Kidney epithelial cell (primary cell): Measurements from ENCODE around the gene MORC2. TPM values are rescaled to one million over a fixed set of nuclear protein-coding genes. Genes with fewer than 3 reads are reported as not detected.

Source experiments
- DNase-seq: peaks from one replicate; pipeline ENCODE4 v3.0.0-alpha.2; 2010; ENCODE audit warnings: low read depth
- H3K27me3 ChIP-seq: 2 replicates; pipeline ENCODE4 v1.6.0; 2011; ENCODE audit warnings: low read length; ENCODE audit not compliant: control insufficient read depth, insufficient read depth
- H3K36me3 ChIP-seq: 2 replicates; pipeline ENCODE4 v1.5.1; 2011; ENCODE audit warnings: low read length; ENCODE audit not compliant: control insufficient read depth, insufficient read depth
- H3K4me3 ChIP-seq: 2 replicates; pipeline ENCODE4 v1.5.1; 2011; ENCODE audit warnings: low read depth, mild to moderate bottlenecking, control low read depth, low read length
- total RNA-seq: library from RNA; depleted of rRNA; stranded (reverse); fragments of >200 nt; gene quantifications from 2 replicates; pipeline ENCODE4 v1.2.3, GENCODE V29; 2015
- TF ChIP-seq, protein P1 (sequence below): IDR thresholded peaks from 2 replicates; pipeline ENCODE4 v1.5.1; 2011; ENCODE audit warnings: mild to moderate bottlenecking, moderate library complexity, low read length, control low read depth, inconsistent platforms; ENCODE audit not compliant: insufficient read depth, poor library complexity, severe bottlenecking

The MORC2 gene
- total RNA-seq, 1 donor from 2014 or later: 30.8 TPM

DNA sequence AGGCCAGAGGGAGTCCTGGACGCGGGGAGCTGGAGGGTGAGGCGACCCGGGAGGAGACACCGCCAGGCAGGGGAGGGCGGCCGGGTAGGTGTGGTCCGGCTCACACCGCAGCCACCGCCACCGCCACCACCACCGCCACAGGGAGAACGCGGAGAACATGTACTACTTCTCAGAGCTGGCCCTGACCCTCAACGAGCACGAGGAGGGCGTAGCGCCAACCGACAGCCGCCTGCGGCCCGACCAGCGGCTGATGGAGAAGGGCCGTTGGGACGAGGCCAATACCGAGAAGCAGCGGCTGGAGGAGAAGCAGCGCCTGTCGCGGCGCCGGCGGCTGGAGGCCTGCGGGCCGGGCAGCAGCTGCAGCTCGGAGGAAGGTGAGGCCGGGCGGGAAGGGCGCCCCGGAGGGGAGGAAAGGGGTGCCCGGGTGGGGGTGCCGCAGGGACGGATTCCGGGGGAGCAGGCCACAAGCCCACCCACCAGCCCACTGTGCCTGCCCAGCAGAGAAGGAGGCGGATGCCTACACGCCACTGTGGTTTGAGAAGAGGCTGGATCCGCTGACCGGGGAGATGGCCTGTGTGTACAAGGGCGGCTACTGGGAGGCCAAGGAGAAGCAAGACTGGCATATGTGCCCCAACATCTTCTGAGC is 62.8 kb downstream of the MORC2 start:
- DNase-seq: no peak
- Histone ChIP-seq H3K4me3 (no peak overlapping the region), H3K36me3 (no peaks in the 10 kb centered on the region), H3K27me3 (no peaks in the 10 kb centered on the region)
- TF ChIP-seq, protein P1, sequence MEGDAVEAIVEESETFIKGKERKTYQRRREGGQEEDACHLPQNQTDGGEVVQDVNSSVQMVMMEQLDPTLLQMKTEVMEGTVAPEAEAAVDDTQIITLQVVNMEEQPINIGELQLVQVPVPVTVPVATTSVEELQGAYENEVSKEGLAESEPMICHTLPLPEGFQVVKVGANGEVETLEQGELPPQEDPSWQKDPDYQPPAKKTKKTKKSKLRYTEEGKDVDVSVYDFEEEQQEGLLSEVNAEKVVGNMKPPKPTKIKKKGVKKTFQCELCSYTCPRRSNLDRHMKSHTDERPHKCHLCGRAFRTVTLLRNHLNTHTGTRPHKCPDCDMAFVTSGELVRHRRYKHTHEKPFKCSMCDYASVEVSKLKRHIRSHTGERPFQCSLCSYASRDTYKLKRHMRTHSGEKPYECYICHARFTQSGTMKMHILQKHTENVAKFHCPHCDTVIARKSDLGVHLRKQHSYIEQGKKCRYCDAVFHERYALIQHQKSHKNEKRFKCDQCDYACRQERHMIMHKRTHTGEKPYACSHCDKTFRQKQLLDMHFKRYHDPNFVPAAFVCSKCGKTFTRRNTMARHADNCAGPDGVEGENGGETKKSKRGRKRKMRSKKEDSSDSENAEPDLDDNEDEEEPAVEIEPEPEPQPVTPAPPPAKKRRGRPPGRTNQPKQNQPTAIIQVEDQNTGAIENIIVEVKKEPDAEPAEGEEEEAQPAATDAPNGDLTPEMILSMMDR: no peak

DNA sequence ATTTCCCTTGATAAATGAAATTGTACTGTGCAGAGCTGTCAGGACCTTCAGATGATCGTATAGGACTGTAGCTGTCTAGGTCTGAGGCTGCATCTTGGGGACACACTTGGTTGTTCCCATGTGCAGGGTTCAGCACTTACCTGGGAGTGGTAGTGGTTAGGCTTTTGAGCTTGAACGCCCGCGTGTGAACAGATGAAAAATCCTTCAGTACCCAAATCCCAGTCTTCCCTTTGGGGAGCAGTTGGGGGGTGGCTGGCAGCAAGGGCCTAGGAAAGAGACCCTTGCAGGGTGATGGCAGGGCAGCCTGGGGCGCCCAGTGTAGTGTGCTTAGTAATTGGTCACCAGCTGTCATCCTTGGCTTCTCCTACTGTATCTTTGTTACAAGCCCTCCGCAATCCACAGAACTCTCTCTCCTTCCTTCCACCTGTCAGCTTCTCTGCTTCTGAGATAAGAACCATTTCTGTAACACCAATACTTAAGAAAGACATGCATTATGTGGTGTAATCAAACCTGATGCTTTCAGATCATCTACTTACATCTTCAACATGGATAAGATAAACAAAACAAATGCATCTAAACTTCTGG is 64.6 kb downstream of the MORC2 start:
- no peaks in the 10 kb centered on the region for H3K27me3 ChIP-seq
- no peak overlapping the region for H3K4me3 ChIP-seq
- no peaks in the 10 kb centered on the region for H3K36me3 ChIP-seq
- no peak for DNase-seq
- TF ChIP-seq, protein P1: no peak

DNA sequence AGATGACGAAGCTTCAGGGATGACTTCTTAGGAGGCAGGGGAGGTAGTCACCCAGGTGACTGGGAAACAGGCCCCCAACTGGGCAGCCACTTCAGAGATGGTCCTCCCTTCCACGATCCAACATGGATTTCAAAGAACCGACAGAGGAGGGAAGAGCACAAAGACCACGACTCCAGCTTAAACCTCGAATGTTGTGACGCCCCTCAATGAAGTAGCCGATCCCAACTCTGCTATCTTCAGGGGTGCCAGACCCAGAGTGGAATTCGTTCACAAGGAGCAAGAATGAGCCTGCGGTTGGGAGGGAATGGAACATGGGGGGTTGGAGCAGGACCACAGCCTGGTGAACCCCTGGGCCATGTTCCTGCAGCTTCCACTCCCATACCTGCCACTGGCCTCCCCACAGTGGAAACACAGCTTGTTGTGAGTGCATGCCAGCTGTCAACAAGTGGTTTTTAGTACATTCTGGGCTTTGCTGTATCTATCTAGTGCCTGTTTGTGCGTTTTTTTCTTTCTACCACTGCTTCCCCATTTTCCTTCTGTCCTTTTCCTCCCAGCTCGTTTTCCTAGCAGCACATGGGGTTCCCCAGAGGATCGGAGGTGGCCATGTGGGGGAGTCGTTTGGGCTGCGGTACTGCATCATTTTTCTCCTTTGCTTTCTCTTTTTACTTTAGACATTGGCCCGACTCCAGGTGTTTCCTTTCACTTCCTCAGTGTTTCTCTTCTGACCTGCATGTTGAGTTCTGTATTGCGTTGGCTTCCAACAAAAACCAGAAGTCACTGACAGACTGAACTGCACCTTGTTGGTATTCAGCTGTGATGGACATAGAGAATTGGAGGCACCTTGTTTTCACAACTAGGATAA is 65.8 kb downstream of the MORC2 start:
- TF ChIP-seq, protein P1: no peak
- DNase-seq: no peak
- no peak overlapping the region for H3K4me3 ChIP-seq
- no peaks in the 10 kb centered on the region for H3K36me3 ChIP-seq
- no peaks in the 10 kb centered on the region for H3K27me3 ChIP-seq

DNA sequence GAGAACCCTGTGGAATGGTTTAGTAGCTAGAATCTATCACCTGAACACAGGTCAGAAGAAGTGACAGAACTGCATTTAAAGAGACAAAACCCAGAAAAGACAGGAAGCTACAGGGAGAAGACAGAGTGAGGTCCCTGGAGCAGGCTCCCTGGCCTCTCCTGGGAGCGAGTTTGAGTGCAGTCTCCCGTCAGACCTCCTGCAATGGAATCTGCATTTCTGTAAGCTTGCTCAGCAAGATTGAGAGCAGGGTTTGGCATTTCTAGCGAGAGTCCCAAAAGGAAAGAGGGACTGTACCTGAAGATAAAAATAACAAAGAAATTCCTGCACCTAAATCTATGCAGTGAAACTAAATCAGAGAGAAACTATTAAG is 74.2 kb downstream of the MORC2 start:
- H3K4me3 ChIP-seq: no peak overlapping the region
- H3K27me3 ChIP-seq: no peaks in the 10 kb centered on the region
- TF ChIP-seq, protein P1: no peak
- no peak for DNase-seq
- no peaks in the 10 kb centered on the region for H3K36me3 ChIP-seq

DNA sequence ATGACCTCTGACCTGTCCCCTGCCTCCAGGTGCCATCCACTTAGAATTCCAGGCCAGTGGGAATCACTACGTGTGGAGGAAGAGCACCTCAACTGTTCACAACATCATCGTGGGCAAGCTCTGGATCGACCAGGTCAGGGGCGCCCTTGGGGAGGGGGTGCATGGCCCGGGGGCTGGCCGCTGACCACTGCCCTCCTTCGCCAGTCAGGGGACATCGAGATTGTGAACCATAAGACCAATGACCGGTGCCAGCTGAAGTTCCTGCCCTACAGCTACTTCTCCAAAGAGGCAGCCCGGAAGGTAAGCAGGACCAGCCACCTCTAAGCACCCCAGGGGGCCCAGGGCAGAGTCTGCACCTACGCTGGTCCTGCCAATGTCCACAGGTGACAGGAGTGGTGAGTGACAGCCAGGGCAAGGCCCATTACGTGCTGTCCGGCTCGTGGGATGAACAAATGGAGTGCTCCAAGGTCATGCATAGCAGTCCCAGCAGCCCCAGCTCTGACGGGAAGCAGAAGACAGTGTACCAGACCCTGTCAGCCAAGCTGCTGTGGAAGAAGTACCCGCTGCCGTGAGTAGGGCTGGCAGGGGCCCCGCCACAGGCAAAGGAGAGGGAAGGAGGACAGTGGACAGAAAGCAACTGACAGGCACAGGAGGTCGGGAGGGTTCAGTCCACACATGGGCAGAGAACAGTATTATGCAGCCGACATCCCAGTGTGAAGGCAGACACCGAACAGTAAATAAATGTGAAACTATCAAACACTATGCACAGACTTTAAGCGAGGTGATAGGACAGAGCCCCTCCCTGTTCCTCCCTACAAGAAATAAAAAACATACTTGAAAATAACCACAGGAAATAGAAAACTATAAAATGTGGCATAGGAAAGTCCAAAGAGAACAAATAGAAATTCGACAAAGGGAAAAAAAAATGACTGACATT is 74.9 kb downstream of the MORC2 start:
- DNase-seq: no peak
- no peaks in the 10 kb centered on the region for H3K36me3 ChIP-seq

More for the DNA sequence above, 74.9 kb downstream of the MORC2 start:
- H3K27me3 ChIP-seq: no peaks in the 10 kb centered on the region
- TF ChIP-seq, protein P1: no peak
- no peak overlapping the region for H3K4me3 ChIP-seq
